SK-N-SH (cell line): ENCODE results near the gene SUMF1. TPM values are rescaled to one million over a fixed set of nuclear protein-coding genes. Genes with fewer than 3 reads are reported as not detected.

Source experiments
- CTCF ChIA-PET: fragments of 300-600, 350-600 bp; formaldehyde crosslinking; extraction: SDS; loops from one replicate; lab custom pipeline; 2021; lab: Yijun Ruan, JAX
- POLR2A ChIA-PET: fragments of 350-600 bp; sonication (Branson Sonifier 250); formaldehyde crosslinking; extraction: SDS; loops from one replicate; lab custom pipeline; 2020; ENCODE audit warnings: antibody characterized with exemption, inconsistent platforms; lab: Yijun Ruan, JAX
- DNase-seq: peaks from one replicate; pipeline ENCODE4 v3.0.0; 2012
- H2AFZ ChIP-seq: fragments of 200-600 bp; sonication (generic); 2 replicates; pipeline ENCODE4 v1.8.1; 2016; ENCODE audit warnings: antibody characterized with exemption, mild to moderate bottlenecking, low read depth
- H3F3A ChIP-seq: fragments of 200-600 bp; sonication (generic); replicated peaks from 2 replicates; pipeline ENCODE3; 2016; ENCODE audit warnings: antibody characterized with exemption, mild to moderate bottlenecking; ENCODE audit not compliant: insufficient read depth
- H3K27ac ChIP-seq, 2 experiments: fragments of 200-500 bp in 1 of 2; fragments of 200-600 bp in 1 of 2; sonication (Bioruptor generic) in 1 of 2; sonication (generic), shearing (Covaris generic) in 1 of 2; 2 replicates each; pipeline versions ENCODE4 v1.5.1 to v1.6.1; 2014 to 2016; ENCODE audit warnings: low read depth in 2 of 2, inconsistent platforms in 1 of 2, low read length in 1 of 2, mild to moderate bottlenecking in 1 of 2, mixed read lengths in 1 of 2
- H3K27me3 ChIP-seq: fragments of 200-600 bp; sonication (generic), shearing (Covaris generic); 2 replicates; pipeline ENCODE4 v1.6.1; 2016; ENCODE audit warnings: mixed run types; ENCODE audit not compliant: insufficient read depth
- H3K36me3 ChIP-seq, 2 experiments: fragments of 200-500 bp in 1 of 2; fragments of 200-600 bp in 1 of 2; sonication (Bioruptor generic) in 1 of 2; sonication (generic) in 1 of 2; replicated peaks in 1 of 2; 2 replicates each; pipeline versions ENCODE3 to v1.5.1; 2014 to 2016; ENCODE audit warnings: low read length in 1 of 2, mild to moderate bottlenecking in 1 of 2; ENCODE audit not compliant: insufficient read depth in 2 of 2, control insufficient read depth in 1 of 2
- H3K4me1 ChIP-seq, 2 experiments: fragments of 200-500 bp in 1 of 2; fragments of 200-600 bp in 1 of 2; sonication (Bioruptor generic) in 1 of 2; sonication (generic), shearing (Covaris generic) in 1 of 2; 2 replicates each; pipeline versions ENCODE4 v1.5.1 to v1.6.1; 2014 to 2016; ENCODE audit warnings: low read depth in 1 of 2, low read length in 1 of 2, mixed run types in 1 of 2; ENCODE audit not compliant: insufficient read depth in 2 of 2, control insufficient read depth in 1 of 2
- H3K4me2 ChIP-seq: fragments of 200-600 bp; sonication (generic), shearing (Covaris generic); 2 replicates; pipeline ENCODE4 v1.6.1; 2017; ENCODE audit warnings: mixed run types
- H3K4me3 ChIP-seq, 2 experiments: fragments of 200-500 bp in 1 of 2; fragments of 200-600 bp in 1 of 2; sonication (Bioruptor generic) in 1 of 2; sonication (generic), shearing (Covaris generic) in 1 of 2; 2 replicates each; pipeline versions ENCODE4 v1.5.1 to v1.8.1; 2014 to 2016; ENCODE audit warnings: low read depth in 2 of 2, inconsistent platforms in 1 of 2, low read length in 1 of 2, mild to moderate bottlenecking in 1 of 2, mixed read lengths in 1 of 2, moderate library complexity in 1 of 2
- H3K79me2 ChIP-seq: fragments of 200-600 bp; sonication (generic); 2 replicates; pipeline ENCODE4 v1.8.1; 2017; ENCODE audit warnings: mild to moderate bottlenecking; ENCODE audit not compliant: insufficient read depth
- H3K9ac ChIP-seq: fragments of 200-600 bp; sonication (generic); 2 replicates; pipeline ENCODE4 v1.6.1; 2017; ENCODE audit warnings: mixed run types
- H3K9me2 ChIP-seq: fragments of 200-600 bp; sonication (generic); 2 replicates; pipeline ENCODE4 v1.6.1; 2017; ENCODE audit warnings: mixed run types
- H3K9me3 ChIP-seq: fragments of 200-600 bp; sonication (generic); 2 replicates; pipeline ENCODE4 v1.6.1; 2017; ENCODE audit warnings: mixed run types, mild to moderate bottlenecking, moderate library complexity
- H4K20me1 ChIP-seq: fragments of 200-600 bp; sonication (generic); 2 replicates; pipeline ENCODE4 v1.6.1; 2017; ENCODE audit warnings: mild to moderate bottlenecking, mixed run types; ENCODE audit not compliant: insufficient read depth
- ELF1 ChIP-seq: IDR thresholded peaks from 2 replicates; pipeline ENCODE4 v1.4.0; 2012
- FOXM1 ChIP-seq: IDR thresholded peaks from 2 replicates; pipeline ENCODE4 v1.4.0; 2012; ENCODE audit warnings: low read depth, mild to moderate bottlenecking
- NFIC ChIP-seq: IDR thresholded peaks from 2 replicates; pipeline ENCODE4 v1.4.0; 2012; ENCODE audit warnings: borderline replicate concordance
- RCOR1 ChIP-seq: fragments of 150-350 bp; IDR thresholded peaks from 2 replicates; pipeline ENCODE4 v1.6.1; 2017; ENCODE audit warnings: antibody characterized with exemption, low read length
- RXRA ChIP-seq: IDR thresholded peaks from 2 replicates; pipeline ENCODE4 v1.4.0; 2012; ENCODE audit warnings: low read depth, mild to moderate bottlenecking, borderline replicate concordance
- SMC3 ChIP-seq: IDR thresholded peaks from 2 replicates; pipeline ENCODE4 v1.6.1; 2012; ENCODE audit warnings: low read depth, low read length, improper control_type of control experiment
- TAF1 ChIP-seq: IDR thresholded peaks from 2 replicates; pipeline ENCODE4 v1.6.1; 2012; ENCODE audit warnings: low read depth, mild to moderate bottlenecking, low read length, moderate library complexity, borderline replicate concordance
- TCF12 ChIP-seq: IDR thresholded peaks from 2 replicates; pipeline ENCODE4 v1.4.0; 2012
- TEAD4 ChIP-seq: IDR thresholded peaks from 2 replicates; pipeline ENCODE4 v1.4.0; 2012; ENCODE audit warnings: mild to moderate bottlenecking, borderline replicate concordance; ENCODE audit not compliant: insufficient read depth
- WGBS: methylation state at CpG from one replicate; pipeline ENCODE4 v1.1.6; 2017; ENCODE audit warnings: low lambda C conversion rate; 5-methylcytosine and 5-hydroxymethylcytosine counted together
- polyA plus RNA-seq, 3 experiments: library from polyadenylated mRNA; depleted of rRNA; stranded (reverse); fragments of >200 nt; gene quantifications; 2 replicates each; pipeline ENCODE4 v1.2.3, GENCODE V29; 2012
- TF ChIP-seq, protein P1 (sequence below): IDR thresholded peaks from 2 replicates; pipeline ENCODE4 v1.6.1; 2012; ENCODE audit warnings: mild to moderate bottlenecking, low read depth, low read length, moderate library complexity

Gene SUMF1
- polyA plus RNA-seq, 1 of the 3 experiments (the other 2 are of a cell fraction), result 56.9 TPM

- TF ChIP-seq TAF1 (no peak), FOXM1 (no peak), RXRA (no peak), RCOR1 (no peak), TEAD4 (no peak), ELF1 (no peak), TCF12 (no peak)
- TF ChIP-seq, protein P1, sequence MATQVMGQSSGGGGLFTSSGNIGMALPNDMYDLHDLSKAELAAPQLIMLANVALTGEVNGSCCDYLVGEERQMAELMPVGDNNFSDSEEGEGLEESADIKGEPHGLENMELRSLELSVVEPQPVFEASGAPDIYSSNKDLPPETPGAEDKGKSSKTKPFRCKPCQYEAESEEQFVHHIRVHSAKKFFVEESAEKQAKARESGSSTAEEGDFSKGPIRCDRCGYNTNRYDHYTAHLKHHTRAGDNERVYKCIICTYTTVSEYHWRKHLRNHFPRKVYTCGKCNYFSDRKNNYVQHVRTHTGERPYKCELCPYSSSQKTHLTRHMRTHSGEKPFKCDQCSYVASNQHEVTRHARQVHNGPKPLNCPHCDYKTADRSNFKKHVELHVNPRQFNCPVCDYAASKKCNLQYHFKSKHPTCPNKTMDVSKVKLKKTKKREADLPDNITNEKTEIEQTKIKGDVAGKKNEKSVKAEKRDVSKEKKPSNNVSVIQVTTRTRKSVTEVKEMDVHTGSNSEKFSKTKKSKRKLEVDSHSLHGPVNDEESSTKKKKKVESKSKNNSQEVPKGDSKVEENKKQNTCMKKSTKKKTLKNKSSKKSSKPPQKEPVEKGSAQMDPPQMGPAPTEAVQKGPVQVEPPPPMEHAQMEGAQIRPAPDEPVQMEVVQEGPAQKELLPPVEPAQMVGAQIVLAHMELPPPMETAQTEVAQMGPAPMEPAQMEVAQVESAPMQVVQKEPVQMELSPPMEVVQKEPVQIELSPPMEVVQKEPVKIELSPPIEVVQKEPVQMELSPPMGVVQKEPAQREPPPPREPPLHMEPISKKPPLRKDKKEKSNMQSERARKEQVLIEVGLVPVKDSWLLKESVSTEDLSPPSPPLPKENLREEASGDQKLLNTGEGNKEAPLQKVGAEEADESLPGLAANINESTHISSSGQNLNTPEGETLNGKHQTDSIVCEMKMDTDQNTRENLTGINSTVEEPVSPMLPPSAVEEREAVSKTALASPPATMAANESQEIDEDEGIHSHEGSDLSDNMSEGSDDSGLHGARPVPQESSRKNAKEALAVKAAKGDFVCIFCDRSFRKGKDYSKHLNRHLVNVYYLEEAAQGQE, result no peak
- TF ChIP-seq, all 33 proteins: peak for 0
- H3K4me2 ChIP-seq, result peak overlapping the region; percentile 55; the same call in 1 of the 2 replicates
- no peaks in the 10 kb centered on the region for H3K9me2 ChIP-seq
- H3K4me3 ChIP-seq, result no peak overlapping the region
- H3K4me1 ChIP-seq, result peaks cover 19 to 23% of the 10 kb centered on the region in 2 experiments
- H3K27me3 ChIP-seq, result no peaks in the 10 kb centered on the region
- H3K9me3 ChIP-seq, result no peaks in the 10 kb centered on the region
- H4K20me1 ChIP-seq, result no peaks in the 10 kb centered on the region
- H3K9ac ChIP-seq, result no peak overlapping the region
- peaks cover 23% of the 10 kb centered on the region for H3F3A ChIP-seq
- peak overlapping the region; percentile 62 to 96; a peak in 2 of 4 replicates for H3K27ac ChIP-seq
- DNase-seq, result no peak
- H2AFZ ChIP-seq, result no peak overlapping the region
- ChIA-PET CTCF (no interaction called here), POLR2A (no interaction called here)
- WGBS, result 84% methylated on average over 4 of the region's 4 CpGs
- no peaks in the 10 kb centered on the region for H3K79me2 ChIP-seq
- peaks cover 0 to 3% of the 10 kb centered on the region in 2 experiments for H3K36me3 ChIP-seq
Measured at GRCh38 chr3:4418156-4418555, 48.9 kb downstream of the SUMF1 start.

DNA sequence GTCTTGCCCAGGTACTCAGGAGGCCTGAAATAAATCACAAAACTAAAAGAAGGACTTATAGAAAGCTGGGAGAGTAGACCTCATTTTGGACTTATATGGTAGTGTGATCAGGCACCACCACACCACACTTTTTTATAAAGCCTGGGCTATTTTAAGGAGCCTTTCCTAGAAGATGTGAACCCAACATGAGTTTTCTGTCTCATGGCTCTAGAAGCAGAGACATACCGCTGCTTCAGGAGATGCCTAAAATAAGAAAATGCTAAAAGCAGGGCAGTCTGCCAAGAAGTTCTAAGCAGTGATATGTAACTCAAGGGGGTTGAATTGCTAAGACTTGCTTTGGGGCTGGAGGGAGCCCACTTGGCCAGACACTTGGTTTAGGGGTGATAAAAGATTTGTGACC lies 49.6 kb downstream of the SUMF1 start:
- ChIA-PET CTCF (no interaction called here), POLR2A (no interaction called here)
- H3K9ac ChIP-seq, result peak overlapping the region; percentile 67; the same call in 1 of the 2 replicates
- peak overlapping the region; percentile 55; the same call in 1 of the 2 replicates for H3K4me2 ChIP-seq
- no peak overlapping the region for H3K4me3 ChIP-seq
- WGBS, result 14% methylated on average over 1 of the region's 1 CpG
- H2AFZ ChIP-seq, result no peak overlapping the region
- H3K9me2 ChIP-seq, result no peaks in the 10 kb centered on the region
- H3K9me3 ChIP-seq, result no peaks in the 10 kb centered on the region
- peak overlapping the region; percentile 62 to 96 for H3K27ac ChIP-seq
- DNase-seq, result no peak
- H3K79me2 ChIP-seq, result no peaks in the 10 kb centered on the region
- no peaks in the 10 kb centered on the region for H3K27me3 ChIP-seq
- H3K4me1 ChIP-seq, result peaks cover 19 to 23% of the 10 kb centered on the region in 2 experiments
- peaks cover 0 to 3% of the 10 kb centered on the region in 2 experiments for H3K36me3 ChIP-seq
- H4K20me1 ChIP-seq, result no peaks in the 10 kb centered on the region
- H3F3A ChIP-seq, result peaks cover 23% of the 10 kb centered on the region
- TF ChIP-seq SMC3 (no peak), NFIC (peak; percentile 41; the same call in 1 of the 2 replicates)
